ENCODE results near the gene LAMTOR2. TPM values are rescaled to one million over a fixed set of nuclear protein-coding genes. Genes with fewer than 3 reads are reported as not detected.

The LAMTOR2 gene
- total and polyA plus RNA-seq, 9 donors = 20.1 to 66.1 (median 24.9) TPM

GRCh38 chr1:156020293-156021092 lies 34.1 kb upstream of the LAMTOR2 start, which contains the start of gene SSR2:
SSR2 (minus strand) TSS chr1:156020951; CDS start chr1:156020167, 784 bp downstream.
- peak within 1 kb of the TSS; percentile 88 for H3K4me3 ChIP-seq
- no peaks in the 10 kb centered on the region for H3K36me3 ChIP-seq
- WGBS, 3 donors = 0% methylated on average over 45 of the region's 45 CpGs
- TF ChIP-seq CTCF (IDR thresholded peaks at IDR 0.05) (no peak), POLR2A (IDR thresholded peaks at IDR 0.05) (peak; percentile 59)
- H3K27ac ChIP-seq = peak within 1 kb of the TSS; percentile 16 to 74
- H3K9me3 ChIP-seq = no peaks in the 10 kb centered on the region
- intact Hi-C loops (cut with DNase I) = no loop called here
- no peaks in the 10 kb centered on the region for H3K27me3 ChIP-seq
- DNase-seq = peak; percentile 83 to 89 (median 84)
- peaks cover 5% of the 10 kb centered on the region for H3K4me1 ChIP-seq (ENCODE audit: insufficient read depth)

DNA sequence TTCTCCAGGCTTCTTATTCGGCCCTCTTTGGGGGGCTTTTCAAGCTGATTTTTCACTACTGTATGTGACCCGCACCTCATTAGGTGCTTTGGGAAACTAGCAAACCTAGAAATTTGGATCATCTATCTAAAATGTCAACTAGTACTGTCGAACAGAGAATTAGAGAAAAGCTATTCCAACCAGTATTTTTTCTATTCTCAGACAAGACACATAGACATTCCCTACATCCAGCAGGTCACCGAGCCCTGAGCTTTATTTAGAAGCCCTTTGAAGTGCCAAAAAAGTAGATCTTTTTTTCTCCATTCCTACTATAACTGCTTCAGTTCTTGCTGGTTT lies 33.5 kb upstream of the LAMTOR2 start:
- H3K9me3 ChIP-seq = no peaks in the 10 kb centered on the region
- DNase-seq = no peak
- 0 to 1% (median 1%) methylated on average over 4 of the region's 4 CpGs for WGBS, 3 donors
- H3K36me3 ChIP-seq = no peaks in the 10 kb centered on the region
- no peak for TF ChIP-seq CTCF (IDR thresholded peaks at IDR 0.05)
- TF ChIP-seq POLR2A (IDR thresholded peaks at IDR 0.05) = no peak
- peak overlapping the region in 1 of 2 donors; percentile 74 for H3K27ac ChIP-seq
- intact Hi-C loops (cut with DNase I) = no loop called here
- H3K4me3 ChIP-seq = peak overlapping the region; percentile 88
- peaks cover 5% of the 10 kb centered on the region for H3K4me1 ChIP-seq (ENCODE audit: insufficient read depth)
- no peaks in the 10 kb centered on the region for H3K27me3 ChIP-seq

GRCh38 chr1:156021954-156022353 lies 32.6 kb upstream of the LAMTOR2 start:
- Histone ChIP-seq H3K36me3 (no peaks in the 10 kb centered on the region), H3K4me1 (ENCODE audit: insufficient read depth) (peaks cover 5% of the 10 kb centered on the region), H3K4me3 (no peak overlapping the region), H3K27me3 (no peaks in the 10 kb centered on the region), H3K27ac (no peak overlapping the region), H3K9me3 (no peaks in the 10 kb centered on the region)
- WGBS, 3 donors = 64 to 73% (median 68%) methylated on average over 2 of the region's 2 CpGs
- intact Hi-C loops (cut with DNase I) = no loop called here
- TF ChIP-seq POLR2A (IDR thresholded peaks at IDR 0.05) = no peak
- TF ChIP-seq CTCF (IDR thresholded peaks at IDR 0.05) = no peak
- TF ChIP-seq EP300 (IDR thresholded peaks at IDR 0.05) = no peak
- DNase-seq = no peak

DNA sequence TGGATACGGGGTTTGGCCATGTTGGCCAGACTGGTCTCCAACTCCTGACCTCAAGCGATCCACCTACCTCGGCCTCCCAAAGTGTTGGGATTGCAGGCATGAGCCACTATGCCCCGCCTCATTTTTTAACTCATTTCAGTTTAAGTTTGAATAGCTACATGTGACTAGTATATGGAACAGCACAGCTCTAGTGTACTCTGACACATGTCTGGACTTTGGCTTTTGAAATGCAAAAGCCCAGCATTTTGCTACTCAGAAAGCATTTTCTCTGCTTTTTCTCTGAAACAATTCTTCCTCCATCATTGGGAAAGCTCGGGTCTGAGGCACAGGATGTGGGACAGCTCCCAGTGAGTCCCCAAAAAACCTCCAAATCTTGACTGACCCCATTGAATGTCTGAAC lies 29.8 kb upstream of the LAMTOR2 start:
- no peak for DNase-seq
- WGBS, 3 donors = 79 to 87% (median 81%) methylated on average over 5 of the region's 5 CpGs
- TF ChIP-seq POLR2A (IDR thresholded peaks at IDR 0.05) (no peak), CTCF (IDR thresholded peaks at IDR 0.05) (no peak), EP300 (IDR thresholded peaks at IDR 0.05) (no peak)
- Histone ChIP-seq H3K4me3 (no peak overlapping the region), H3K27ac (no peak overlapping the region), H3K27me3 (no peaks in the 10 kb centered on the region), H3K4me1 (ENCODE audit: insufficient read depth) (peaks cover 1% of the 10 kb centered on the region), H3K9me3 (no peaks in the 10 kb centered on the region), H3K36me3 (no peaks in the 10 kb centered on the region)
- intact Hi-C loops (cut with DNase I) = no loop called here
